SK-N-SH treated with all-trans-retinoic acid at 6 μM for 48 hours (cell line): Measurements from ENCODE around the gene MYO3B.

ENCODE experiments used
- ATAC-seq: fragments of 200-7000 bp; cut with Tn5 transposase; 3 replicates; pipeline ENCODE4 v1.9.1; 2020; ENCODE audit warnings: mild to moderate bottlenecking, moderate library complexity
- ARNTL ChIP-seq: fragments of 450-650 bp; formaldehyde crosslinking; IDR thresholded peaks from 2 replicates; pipeline ENCODE4 v1.5.0; 2020; ENCODE audit warnings: low read depth, mild to moderate bottlenecking, moderate library complexity, borderline replicate concordance
- BACH2 ChIP-seq: fragments of 250-450 bp; sonication (Bioruptor Pico); IDR thresholded peaks from 2 replicates; pipeline ENCODE4 v1.9.0; 2021; ENCODE audit warnings: mild to moderate bottlenecking, borderline replicate concordance
- CSDC2 ChIP-seq: fragments of 250-450 bp; sonication (Bioruptor Pico); IDR thresholded peaks from 2 replicates; pipeline ENCODE4 v1.5.0; 2020; ENCODE audit warnings: mild to moderate bottlenecking, moderate library complexity
- ESRRG ChIP-seq: fragments of 250-450 bp; sonication (Bioruptor Pico); IDR thresholded peaks from 2 replicates; pipeline ENCODE4 v1.6.1; 2021; ENCODE audit warnings: mild to moderate bottlenecking
- GLIS3 ChIP-seq: fragments of 250-450 bp; sonication (Bioruptor Pico); IDR thresholded peaks from 2 replicates; pipeline ENCODE4 v1.5.0; 2020; ENCODE audit warnings: mild to moderate bottlenecking, moderate library complexity
- ISL1 ChIP-seq: fragments of 250-450 bp; sonication (Bioruptor Pico); IDR thresholded peaks from 2 replicates; pipeline ENCODE4 v2.1.2; 2022; ENCODE audit warnings: mild to moderate bottlenecking, moderate library complexity
- OSR1 ChIP-seq: fragments of 250-450 bp; sonication (Bioruptor Pico); IDR thresholded peaks from 2 replicates; pipeline ENCODE4 v1.8.0; 2022; ENCODE audit warnings: moderate library complexity, mild to moderate bottlenecking, inconsistent platforms
- PPARA ChIP-seq: fragments of 250-450 bp; sonication (Bioruptor Pico); IDR thresholded peaks from 2 replicates; pipeline ENCODE4 v1.5.0; 2020; ENCODE audit warnings: mild to moderate bottlenecking, borderline replicate concordance
- RARB ChIP-seq: fragments of 250-450 bp; sonication (Bioruptor Pico); IDR thresholded peaks from 2 replicates; pipeline ENCODE4 v1.8.0; 2021; ENCODE audit warnings: mild to moderate bottlenecking, moderate library complexity
- SNAI2 ChIP-seq: fragments of 250-450 bp; sonication (Bioruptor Pico); IDR thresholded peaks from 2 replicates; pipeline ENCODE4 v1.5.0; 2020; ENCODE audit warnings: mild to moderate bottlenecking, moderate library complexity
- TCF4 ChIP-seq: fragments of 250-450 bp; sonication (Bioruptor Pico); IDR thresholded peaks from 2 replicates; pipeline ENCODE4 v1.8.0; 2021; ENCODE audit warnings: mild to moderate bottlenecking, moderate library complexity, borderline replicate concordance
- TOX ChIP-seq: fragments of 250-450 bp; sonication (Bioruptor Pico); IDR thresholded peaks from 2 replicates; pipeline ENCODE4 v1.8.0; 2021; ENCODE audit warnings: mild to moderate bottlenecking, moderate library complexity, borderline replicate concordance
- ZFP3 ChIP-seq: fragments of 250-450 bp; sonication (Bioruptor Pico); IDR thresholded peaks from 2 replicates; pipeline ENCODE4 v1.5.0; 2020; ENCODE audit warnings: mild to moderate bottlenecking, moderate library complexity
- ZFP30 ChIP-seq: fragments of 450-650 bp; formaldehyde crosslinking; IDR thresholded peaks from 2 replicates; pipeline ENCODE4 v1.5.0; 2022; ENCODE audit warnings: mild to moderate bottlenecking, moderate library complexity
- ZNF565 ChIP-seq: fragments of 450-650 bp; formaldehyde crosslinking; conservative IDR thresholded peaks from 2 replicates; pipeline ENCODE4 v1.5.0; 2020; ENCODE audit warnings: low read depth, mild to moderate bottlenecking, moderate library complexity
- ZNF8 ChIP-seq: fragments of 450-650 bp; formaldehyde crosslinking; IDR thresholded peaks from 2 replicates; pipeline ENCODE4 v1.5.0; 2020; ENCODE audit warnings: mild to moderate bottlenecking, moderate library complexity
- TF ChIP-seq, protein P1 (sequence below): fragments of 250-450 bp; sonication (Bioruptor Pico); IDR thresholded peaks from 2 replicates; pipeline ENCODE4 v1.8.0; 2020; ENCODE audit warnings: mild to moderate bottlenecking, moderate library complexity, borderline replicate concordance
- TF ChIP-seq, protein P2 (sequence below): fragments of 250-450 bp; sonication (Bioruptor Pico); IDR thresholded peaks from 2 replicates; pipeline ENCODE4 v1.8.0; 2021; ENCODE audit warnings: low read depth, mild to moderate bottlenecking, moderate library complexity, borderline replicate concordance
- TF ChIP-seq, protein P3 (sequence below): fragments of 250-450 bp; sonication (Bioruptor Pico); IDR thresholded peaks from 2 replicates; pipeline ENCODE4 v1.5.1; 2021; ENCODE audit warnings: mild to moderate bottlenecking, moderate library complexity
- TF ChIP-seq, protein P4 (sequence below): fragments of 250-450 bp; sonication (Bioruptor Pico); IDR thresholded peaks from 2 replicates; pipeline ENCODE4 v1.5.0; 2020; ENCODE audit warnings: mild to moderate bottlenecking, moderate library complexity

Gene MYO3B

DNA sequence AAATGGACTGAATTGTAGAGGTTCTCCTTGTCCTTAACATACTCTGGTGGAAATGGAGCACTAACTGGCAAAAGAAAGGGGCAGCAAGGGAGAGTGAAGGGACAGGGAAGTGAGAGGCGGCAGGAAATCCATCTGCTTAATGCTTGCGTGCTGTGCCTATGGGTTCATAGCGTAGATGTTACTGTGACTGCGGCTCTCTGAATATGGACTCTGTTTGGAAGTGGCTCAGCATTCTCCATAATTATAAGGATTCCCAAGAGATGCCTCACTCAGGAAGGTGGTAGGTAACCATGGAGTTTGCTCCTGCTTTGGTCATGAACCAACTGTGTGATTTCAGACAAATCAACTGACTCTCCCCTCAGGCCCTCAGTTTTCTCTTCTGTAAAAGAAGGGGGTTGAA lies 50.0 kb downstream of the MYO3B start:
- TF ChIP-seq SNAI2 (no peak), ESRRG (CRISPR knock-in tag) (no peak), ISL1 (CRISPR knock-in tag) (no peak), TOX (CRISPR knock-in tag) (no peak), ZNF8 (CRISPR knock-in tag) (no peak), RARB (CRISPR knock-in tag) (no peak)
- no peak for ATAC-seq

DNA sequence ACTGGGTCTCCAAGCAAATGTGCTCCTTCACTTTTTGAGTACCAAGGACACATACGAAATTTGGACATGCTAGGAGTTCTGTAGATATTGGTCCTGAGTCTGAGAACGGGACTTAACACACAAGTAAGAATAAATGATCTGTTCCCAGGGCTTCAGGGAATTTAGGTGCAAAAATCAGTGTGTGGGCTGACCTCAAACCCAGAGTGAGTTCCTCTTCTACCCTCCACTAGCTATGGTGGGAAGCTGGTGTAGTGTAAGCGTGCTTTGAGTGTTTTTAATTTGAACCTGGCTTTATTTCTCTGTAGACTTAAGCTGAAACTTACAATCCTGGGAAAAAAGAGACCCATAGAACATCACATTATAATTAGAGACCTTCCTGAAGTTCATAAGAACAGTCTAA lies 50.5 kb downstream of the MYO3B start:
- ATAC-seq: no peak
- no peak for TF ChIP-seq ESRRG (CRISPR knock-in tag)
- no peak for TF ChIP-seq SNAI2
- no peak for TF ChIP-seq TOX (CRISPR knock-in tag)
- no peak for TF ChIP-seq OSR1 (CRISPR knock-in tag)
- TF ChIP-seq ZFP30 (CRISPR knock-in tag): no peak
- TF ChIP-seq CSDC2 (CRISPR knock-in tag): no peak
- TF ChIP-seq, protein P1, sequence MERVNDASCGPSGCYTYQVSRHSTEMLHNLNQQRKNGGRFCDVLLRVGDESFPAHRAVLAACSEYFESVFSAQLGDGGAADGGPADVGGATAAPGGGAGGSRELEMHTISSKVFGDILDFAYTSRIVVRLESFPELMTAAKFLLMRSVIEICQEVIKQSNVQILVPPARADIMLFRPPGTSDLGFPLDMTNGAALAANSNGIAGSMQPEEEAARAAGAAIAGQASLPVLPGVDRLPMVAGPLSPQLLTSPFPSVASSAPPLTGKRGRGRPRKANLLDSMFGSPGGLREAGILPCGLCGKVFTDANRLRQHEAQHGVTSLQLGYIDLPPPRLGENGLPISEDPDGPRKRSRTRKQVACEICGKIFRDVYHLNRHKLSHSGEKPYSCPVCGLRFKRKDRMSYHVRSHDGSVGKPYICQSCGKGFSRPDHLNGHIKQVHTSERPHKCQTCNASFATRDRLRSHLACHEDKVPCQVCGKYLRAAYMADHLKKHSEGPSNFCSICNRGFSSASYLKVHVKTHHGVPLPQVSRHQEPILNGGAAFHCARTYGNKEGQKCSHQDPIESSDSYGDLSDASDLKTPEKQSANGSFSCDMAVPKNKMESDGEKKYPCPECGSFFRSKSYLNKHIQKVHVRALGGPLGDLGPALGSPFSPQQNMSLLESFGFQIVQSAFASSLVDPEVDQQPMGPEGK (CRISPR knock-in tag): no peak

DNA sequence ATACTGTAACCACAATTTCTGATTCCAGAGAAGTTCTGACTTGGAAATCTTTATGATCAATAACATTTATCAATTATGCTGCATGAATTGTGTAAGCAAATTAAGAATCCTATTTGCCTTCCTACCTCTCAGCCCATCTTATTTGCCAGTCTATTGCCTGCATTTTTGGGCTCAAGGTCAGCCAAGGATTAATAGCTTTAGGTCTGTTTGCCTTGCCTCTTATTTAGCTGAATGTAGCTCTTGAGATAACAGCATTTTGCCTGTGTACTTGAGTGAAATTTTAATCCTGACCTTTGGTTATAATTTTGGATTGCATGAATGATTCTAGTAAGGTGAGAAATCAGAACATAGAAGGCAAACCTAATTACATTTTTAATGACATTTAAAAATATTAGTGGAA lies 51.2 kb downstream of the MYO3B start:
- ATAC-seq: no peak
- TF ChIP-seq CSDC2 (CRISPR knock-in tag) (no peak), SNAI2 (no peak), GLIS3 (no peak), ZFP3 (CRISPR knock-in tag) (no peak), ZNF565 (CRISPR knock-in tag) (no peak), OSR1 (CRISPR knock-in tag) (no peak)
- TF ChIP-seq, all 23 proteins: peak for 0

DNA sequence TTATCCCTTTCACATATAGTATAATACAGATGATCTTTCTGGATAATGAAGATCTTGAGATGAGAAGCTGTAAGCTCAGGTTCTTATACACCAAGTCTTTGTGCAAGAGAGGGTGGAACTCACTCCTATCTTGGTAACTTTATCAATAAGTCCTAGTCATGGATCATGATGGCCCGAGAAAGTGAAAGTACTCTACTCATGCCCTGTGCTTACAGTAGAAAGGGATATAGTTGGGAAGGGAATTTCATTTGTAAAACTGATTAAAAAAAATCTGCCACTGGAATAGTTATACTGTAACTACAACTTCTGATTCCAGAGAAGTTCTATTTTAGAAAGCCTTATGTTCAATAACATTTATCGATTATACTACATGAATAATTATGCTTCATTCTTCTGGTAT lies 51.8 kb downstream of the MYO3B start:
- no peak for TF ChIP-seq RARB (CRISPR knock-in tag)
- no peak for TF ChIP-seq TCF4
- TF ChIP-seq, protein P2, sequence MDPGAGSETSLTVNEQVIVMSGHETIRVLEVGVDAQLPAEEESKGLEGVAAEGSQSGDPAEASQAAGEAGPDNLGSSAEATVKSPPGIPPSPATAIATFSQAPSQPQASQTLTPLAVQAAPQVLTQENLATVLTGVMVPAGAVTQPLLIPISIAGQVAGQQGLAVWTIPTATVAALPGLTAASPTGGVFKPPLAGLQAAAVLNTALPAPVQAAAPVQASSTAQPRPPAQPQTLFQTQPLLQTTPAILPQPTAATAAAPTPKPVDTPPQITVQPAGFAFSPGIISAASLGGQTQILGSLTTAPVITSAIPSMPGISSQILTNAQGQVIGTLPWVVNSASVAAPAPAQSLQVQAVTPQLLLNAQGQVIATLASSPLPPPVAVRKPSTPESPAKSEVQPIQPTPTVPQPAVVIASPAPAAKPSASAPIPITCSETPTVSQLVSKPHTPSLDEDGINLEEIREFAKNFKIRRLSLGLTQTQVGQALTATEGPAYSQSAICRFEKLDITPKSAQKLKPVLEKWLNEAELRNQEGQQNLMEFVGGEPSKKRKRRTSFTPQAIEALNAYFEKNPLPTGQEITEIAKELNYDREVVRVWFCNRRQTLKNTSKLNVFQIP (CRISPR knock-in tag): no peak
- no peak for TF ChIP-seq ISL1 (CRISPR knock-in tag)
- TF ChIP-seq BACH2 (CRISPR knock-in tag): no peak
- TF ChIP-seq ARNTL (CRISPR knock-in tag): no peak
- no peak for TF ChIP-seq OSR1 (CRISPR knock-in tag)
- TF ChIP-seq PPARA (CRISPR knock-in tag): no peak
- TF ChIP-seq SNAI2: no peak
- no peak for TF ChIP-seq GLIS3
- TF ChIP-seq ESRRG (CRISPR knock-in tag): no peak
- TF ChIP-seq, protein P3, sequence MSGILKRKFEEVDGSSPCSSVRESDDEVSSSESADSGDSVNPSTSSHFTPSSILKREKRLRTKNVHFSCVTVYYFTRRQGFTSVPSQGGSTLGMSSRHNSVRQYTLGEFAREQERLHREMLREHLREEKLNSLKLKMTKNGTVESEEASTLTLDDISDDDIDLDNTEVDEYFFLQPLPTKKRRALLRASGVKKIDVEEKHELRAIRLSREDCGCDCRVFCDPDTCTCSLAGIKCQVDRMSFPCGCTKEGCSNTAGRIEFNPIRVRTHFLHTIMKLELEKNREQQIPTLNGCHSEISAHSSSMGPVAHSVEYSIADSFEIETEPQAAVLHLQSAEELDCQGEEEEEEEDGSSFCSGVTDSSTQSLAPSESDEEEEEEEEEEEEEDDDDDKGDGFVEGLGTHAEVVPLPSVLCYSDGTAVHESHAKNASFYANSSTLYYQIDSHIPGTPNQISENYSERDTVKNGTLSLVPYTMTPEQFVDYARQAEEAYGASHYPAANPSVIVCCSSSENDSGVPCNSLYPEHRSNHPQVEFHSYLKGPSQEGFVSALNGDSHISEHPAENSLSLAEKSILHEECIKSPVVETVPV: no peak
- TF ChIP-seq, all 23 proteins: peak for 0
- no peak for ATAC-seq

DNA sequence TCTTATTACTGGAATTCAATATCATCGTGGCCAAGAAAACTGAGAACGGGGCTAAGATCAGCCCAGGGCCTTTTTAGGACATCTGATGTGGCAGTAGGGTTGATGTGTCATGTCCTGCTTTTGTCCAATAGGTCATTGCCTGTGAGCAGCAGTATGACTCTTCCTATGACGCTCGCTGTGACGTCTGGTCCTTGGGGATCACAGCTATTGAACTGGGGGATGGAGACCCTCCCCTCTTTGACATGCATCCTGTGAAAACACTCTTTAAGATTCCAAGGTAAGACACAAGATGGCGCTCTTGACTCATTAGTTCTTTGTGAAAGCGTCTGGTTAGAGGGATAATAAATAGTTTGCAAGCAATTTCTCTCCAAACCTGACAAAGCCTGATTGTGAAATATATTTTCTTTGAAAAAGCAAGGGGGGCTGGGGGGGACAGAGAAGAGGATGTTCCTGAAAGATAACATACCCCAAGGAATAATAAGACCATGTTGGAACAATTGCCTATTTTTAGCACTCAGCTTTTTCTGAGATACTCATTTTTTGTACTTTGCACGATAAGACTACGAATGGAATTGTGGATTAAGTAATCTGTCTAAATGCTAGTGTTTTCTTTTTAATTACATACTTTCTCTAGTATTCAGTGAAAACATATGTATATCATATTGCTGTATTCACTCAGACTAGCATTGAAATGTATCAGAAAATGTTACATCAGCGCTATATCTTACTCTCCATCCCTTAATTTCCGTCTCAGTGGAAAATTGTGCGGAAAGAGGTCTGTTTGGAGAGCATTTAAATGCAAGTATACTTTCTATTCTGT lies 58.1 kb downstream of the MYO3B start:
- ATAC-seq: peak; percentile 91
- TF ChIP-seq, protein P4, sequence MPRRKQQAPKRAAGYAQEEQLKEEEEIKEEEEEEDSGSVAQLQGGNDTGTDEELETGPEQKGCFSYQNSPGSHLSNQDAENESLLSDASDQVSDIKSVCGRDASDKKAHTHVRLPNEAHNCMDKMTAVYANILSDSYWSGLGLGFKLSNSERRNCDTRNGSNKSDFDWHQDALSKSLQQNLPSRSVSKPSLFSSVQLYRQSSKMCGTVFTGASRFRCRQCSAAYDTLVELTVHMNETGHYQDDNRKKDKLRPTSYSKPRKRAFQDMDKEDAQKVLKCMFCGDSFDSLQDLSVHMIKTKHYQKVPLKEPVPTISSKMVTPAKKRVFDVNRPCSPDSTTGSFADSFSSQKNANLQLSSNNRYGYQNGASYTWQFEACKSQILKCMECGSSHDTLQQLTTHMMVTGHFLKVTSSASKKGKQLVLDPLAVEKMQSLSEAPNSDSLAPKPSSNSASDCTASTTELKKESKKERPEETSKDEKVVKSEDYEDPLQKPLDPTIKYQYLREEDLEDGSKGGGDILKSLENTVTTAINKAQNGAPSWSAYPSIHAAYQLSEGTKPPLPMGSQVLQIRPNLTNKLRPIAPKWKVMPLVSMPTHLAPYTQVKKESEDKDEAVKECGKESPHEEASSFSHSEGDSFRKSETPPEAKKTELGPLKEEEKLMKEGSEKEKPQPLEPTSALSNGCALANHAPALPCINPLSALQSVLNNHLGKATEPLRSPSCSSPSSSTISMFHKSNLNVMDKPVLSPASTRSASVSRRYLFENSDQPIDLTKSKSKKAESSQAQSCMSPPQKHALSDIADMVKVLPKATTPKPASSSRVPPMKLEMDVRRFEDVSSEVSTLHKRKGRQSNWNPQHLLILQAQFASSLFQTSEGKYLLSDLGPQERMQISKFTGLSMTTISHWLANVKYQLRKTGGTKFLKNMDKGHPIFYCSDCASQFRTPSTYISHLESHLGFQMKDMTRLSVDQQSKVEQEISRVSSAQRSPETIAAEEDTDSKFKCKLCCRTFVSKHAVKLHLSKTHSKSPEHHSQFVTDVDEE (CRISPR knock-in tag): 0 out of 2 replicates have a peak, but pooled peaks have one; percentile 20
- no peak for TF ChIP-seq TCF4
